Astrocyte (in vitro differentiated cells and primary cell): Measurements from ENCODE around the gene NEMP1.
A peak's percentile ranks its signal among the peaks of the same experiment; 100 is the strongest.

Experiments
- EZH2 ChIP-seq: IDR thresholded peaks from 2 replicates; pipeline ENCODE4 v1.6.1; 2012; ENCODE audit warnings: mild to moderate bottlenecking, low read length, inconsistent platforms; ENCODE audit not compliant: insufficient read depth
- TF ChIP-seq, protein P1 (sequence below): IDR thresholded peaks from 2 replicates; pipeline ENCODE4 v1.5.1; 2011; ENCODE audit warnings: low read depth, mild to moderate bottlenecking, inconsistent platforms, low read length, moderate library complexity; ENCODE audit not compliant: insufficient read depth

DNA sequence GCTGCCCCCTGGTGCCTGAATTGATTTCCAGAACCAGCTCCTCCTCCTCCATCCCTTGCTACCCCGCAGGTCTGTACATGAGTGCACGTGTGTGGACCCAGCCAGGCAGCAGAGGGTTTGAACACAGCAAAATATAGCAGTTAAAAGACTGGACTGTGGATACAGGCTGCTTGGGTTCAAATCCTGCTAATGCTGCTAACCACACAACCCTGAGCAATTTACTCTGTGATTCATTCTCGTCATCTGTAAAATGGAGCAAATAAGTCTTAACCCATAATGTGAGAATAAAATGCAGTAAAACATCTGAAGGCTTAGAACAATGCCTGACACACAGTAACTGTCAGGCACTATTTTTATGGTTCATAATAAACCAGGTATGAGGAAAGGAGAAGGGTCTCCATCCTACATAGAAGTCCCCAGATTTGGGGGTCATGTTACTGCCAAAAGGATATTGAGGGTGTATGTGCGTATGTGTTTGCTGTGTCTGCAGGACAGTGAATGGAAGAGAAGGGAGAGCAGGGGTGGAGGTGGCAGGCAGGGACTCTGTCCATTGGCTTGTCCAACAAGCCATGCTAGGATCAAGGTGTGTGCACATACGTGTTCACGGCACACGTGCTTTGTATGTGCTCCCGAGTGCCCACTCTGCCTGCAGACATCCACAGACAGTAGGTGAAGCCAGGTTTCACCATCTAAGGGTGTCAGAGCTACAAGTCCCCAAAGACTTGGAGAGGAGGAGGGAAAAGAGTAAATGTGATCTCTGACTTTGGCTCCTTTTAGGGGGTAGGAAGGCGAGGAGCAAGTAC lies 34.1 kb upstream of the NEMP1 start:
- TF ChIP-seq, protein P1, sequence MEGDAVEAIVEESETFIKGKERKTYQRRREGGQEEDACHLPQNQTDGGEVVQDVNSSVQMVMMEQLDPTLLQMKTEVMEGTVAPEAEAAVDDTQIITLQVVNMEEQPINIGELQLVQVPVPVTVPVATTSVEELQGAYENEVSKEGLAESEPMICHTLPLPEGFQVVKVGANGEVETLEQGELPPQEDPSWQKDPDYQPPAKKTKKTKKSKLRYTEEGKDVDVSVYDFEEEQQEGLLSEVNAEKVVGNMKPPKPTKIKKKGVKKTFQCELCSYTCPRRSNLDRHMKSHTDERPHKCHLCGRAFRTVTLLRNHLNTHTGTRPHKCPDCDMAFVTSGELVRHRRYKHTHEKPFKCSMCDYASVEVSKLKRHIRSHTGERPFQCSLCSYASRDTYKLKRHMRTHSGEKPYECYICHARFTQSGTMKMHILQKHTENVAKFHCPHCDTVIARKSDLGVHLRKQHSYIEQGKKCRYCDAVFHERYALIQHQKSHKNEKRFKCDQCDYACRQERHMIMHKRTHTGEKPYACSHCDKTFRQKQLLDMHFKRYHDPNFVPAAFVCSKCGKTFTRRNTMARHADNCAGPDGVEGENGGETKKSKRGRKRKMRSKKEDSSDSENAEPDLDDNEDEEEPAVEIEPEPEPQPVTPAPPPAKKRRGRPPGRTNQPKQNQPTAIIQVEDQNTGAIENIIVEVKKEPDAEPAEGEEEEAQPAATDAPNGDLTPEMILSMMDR, result peak; percentile 60
- TF ChIP-seq EZH2, result no peak
